B cell (primary cell): Measurements from ENCODE around the gene SRRD. TPM values are rescaled to one million over a fixed set of nuclear protein-coding genes. Genes with fewer than 3 reads are reported as not detected.

Experiments
- ATAC-seq: fragments of 200-7000 bp; cut with Tn5 transposase; one replicate; pipeline ENCODE4 v1.10.0; 2021; ENCODE audit warnings: low read depth, mild to moderate bottlenecking, moderate number of reproducible peaks, moderate library complexity
- CTCF ChIA-PET: fragments of 350-600 bp; sonication (Branson Sonifier 250); formaldehyde crosslinking; loops from one replicate; lab custom pipeline; 2021; ENCODE audit warnings: antibody characterized with exemption, inconsistent platforms; lab: Charles Lee
- POLR2A ChIA-PET: fragments of 350-600 bp; sonication (Branson Sonifier 250); formaldehyde crosslinking; loops from one replicate; lab custom pipeline; 2021; ENCODE audit warnings: antibody characterized with exemption; lab: Charles Lee
- DNase-seq: peaks from one replicate; pipeline ENCODE4 v3.0.0; 2013
- H2AFZ ChIP-seq: 2 replicates; pipeline ENCODE4 v1.6.1; 2012; ENCODE audit warnings: mild to moderate bottlenecking, low read depth, low read length; ENCODE audit not compliant: insufficient read depth, poor library complexity, severe bottlenecking
- H3K27ac ChIP-seq, 2 donors: 1 replicate in 1 of 2; 2 replicates in 1 of 2; pipeline ENCODE4 v1.5.1; 2012 to 2013; ENCODE audit warnings: low read length in 2 of 2, mild to moderate bottlenecking in 2 of 2, moderate library complexity in 1 of 2
- H3K27me3 ChIP-seq, 4 experiments: fragments of 200-600 bp in 1 of 4; sonication (generic) in 1 of 4; replicated peaks in 1 of 4; 1 replicate in 2 of 4; 2 replicates in 2 of 4; pipeline versions ENCODE4 v1.6.1 to v1.7.0; 2013 to 2016; ENCODE audit warnings: low read length in 3 of 4, mild to moderate bottlenecking in 2 of 4, mixed read lengths in 1 of 4, moderate library complexity in 1 of 4; ENCODE audit not compliant: insufficient read depth in 4 of 4, control insufficient read depth in 3 of 4; ENCODE audit errors: control extremely low read depth in 1 of 4
- H3K36me3 ChIP-seq, 2 experiments: replicated peaks in 1 of 2; 1 replicate in 1 of 2; 2 replicates in 1 of 2; pipeline versions ENCODE4 v1.6.1 to v1.7.1; 2013; ENCODE audit warnings: low read length in 1 of 2; ENCODE audit not compliant: insufficient read depth in 2 of 2, control insufficient read depth in 1 of 2; ENCODE audit errors: control extremely low read depth in 1 of 2, extremely low read depth in 1 of 2
- H3K4me1 ChIP-seq, 2 donors: fragments of 200-600 bp in 1 of 2; sonication (generic) in 1 of 2; 1 replicate in 1 of 2; 2 replicates in 1 of 2; pipeline versions ENCODE4 v1.5.1 to v1.6.1; 2013 to 2017; ENCODE audit warnings: low read length in 2 of 2; ENCODE audit not compliant: control insufficient read depth in 2 of 2, insufficient read depth in 2 of 2
- H3K4me2 ChIP-seq: replicated peaks from 2 replicates; pipeline ENCODE3; 2012; ENCODE audit warnings: mild to moderate bottlenecking, low read depth, low read length; ENCODE audit not compliant: poor library complexity, severe bottlenecking
- H3K4me3 ChIP-seq, 5 experiments: fragments of 200-600 bp in 1 of 5; sonication (generic) in 1 of 5; 1 replicate in 3 of 5; 2 replicates in 2 of 5; pipeline versions ENCODE4 v1.5.1 to v1.7.0; 2011 to 2016; ENCODE audit warnings: low read length in 4 of 5, mild to moderate bottlenecking in 4 of 5, low read depth in 2 of 5, control low read depth in 1 of 5, moderate library complexity in 1 of 5; ENCODE audit not compliant: insufficient read depth in 1 of 5; ENCODE audit errors: control extremely low read depth in 1 of 5, extremely low read depth in 1 of 5
- H3K79me2 ChIP-seq: fragments of 200-600 bp; sonication (generic); one replicate; pipeline ENCODE4 v1.6.0; 2016; ENCODE audit warnings: low read length; ENCODE audit not compliant: control insufficient read depth, insufficient read depth
- H3K9ac ChIP-seq: fragments of 200-600 bp; sonication (generic); 2 replicates; pipeline ENCODE4 v1.6.1; 2017; ENCODE audit warnings: mild to moderate bottlenecking, low read length, moderate library complexity
- H3K9me3 ChIP-seq, 3 donors: one replicate each; pipeline versions ENCODE4 v1.6.1 to v1.7.1; 2013; ENCODE audit warnings: low read length in 2 of 3; ENCODE audit not compliant: control insufficient read depth in 2 of 3, insufficient read depth in 1 of 3; ENCODE audit errors: control extremely low read depth in 1 of 3
- H4K20me1 ChIP-seq: 2 replicates; pipeline ENCODE4 v1.6.0; 2012; ENCODE audit warnings: mild to moderate bottlenecking, low read length; ENCODE audit not compliant: insufficient read depth, control insufficient read depth, poor library complexity, severe bottlenecking
- H3K27ac Mint-ChIP-seq: one replicate; pipeline ENCODE4 v1.8.0; 2021; ENCODE audit warnings: mixed read lengths
- H3K27me3 Mint-ChIP-seq: one replicate; pipeline ENCODE4 v1.8.0; 2021; ENCODE audit warnings: mixed read lengths
- H3K4me1 Mint-ChIP-seq: one replicate; pipeline ENCODE4 v1.8.0; 2021; ENCODE audit warnings: mixed read lengths
- H3K4me3 Mint-ChIP-seq: one replicate; pipeline ENCODE4 v1.8.0; 2021; ENCODE audit warnings: mixed read lengths
- H3K9me3 Mint-ChIP-seq: one replicate; pipeline ENCODE4 v1.8.0; 2022; ENCODE audit warnings: mixed read lengths; ENCODE audit not compliant: insufficient read depth
- CTCF ChIP-seq: fragments of 200-600 bp; IDR thresholded peaks from one replicate; pipeline ENCODE4 v1.8.0; 2022; ENCODE audit warnings: antibody characterized with exemption, mild to moderate bottlenecking
- EZH2 ChIP-seq: IDR thresholded peaks from 2 replicates; pipeline ENCODE4 v1.6.1; 2012; ENCODE audit warnings: borderline replicate concordance, low read depth, mild to moderate bottlenecking, moderate library complexity, low read length; ENCODE audit not compliant: insufficient read depth, poor library complexity, severe bottlenecking
- WGBS: methylation state at CpG from one replicate; pipeline ENCODE4 v1.1.5; 2013; ENCODE audit warnings: missing lambda C conversion rate; ENCODE audit not compliant: insufficient coverage; 5-methylcytosine and 5-hydroxymethylcytosine counted together
- intact Hi-C: fragments of 100-400 bp; cut with micrococcal nuclease; formaldehyde crosslinking; loops from one replicate; pipeline ENCODE4 v1.10.0; 2022
- polyA plus RNA-seq: library from polyadenylated mRNA; depleted of rRNA; stranded (reverse); fragments of >200 nt; gene quantifications from 2 replicates; pipeline ENCODE4 v1.2.3, GENCODE V29; 2012
- total RNA-seq, 2 donors: library from RNA; stranded (reverse); fragments of 120-200 nt in 1 of 2; gene quantifications; 1 replicate in 1 of 2; 2 replicates in 1 of 2; pipeline versions ENCODE4 v1.2.3 to v1.2.4, GENCODE V29; 2013 to 2022

The SRRD gene
- total and polyA plus RNA-seq, 2 donors (not counting 1 experiment from before 2014, with no cell fraction given): 7.8 to 19.2 TPM

GRCh38 chr22:26514419-26515161 lies 30.9 kb downstream of the SRRD start:
- peak overlapping the region; percentile 14 for H3K4me3 Mint-ChIP-seq
- peaks cover 48% of the 10 kb centered on the region for H3K79me2 ChIP-seq
- ChIA-PET CTCF (interaction anchor here (1.3 kb wide), 1 partner anchor 157 kb away, joined by 4 read pairs; no protein-coding TSS in a partner anchor), POLR2A (interaction anchor here (0.6 kb wide), 1 partner anchor 33 kb away, joined by 4 read pairs; no protein-coding TSS in a partner anchor)
- WGBS: 98% methylated on average over 5 of the region's 12 CpGs
- peaks cover 17 to 21% of the 10 kb centered on the region in 2 donors for H3K4me1 ChIP-seq
- H3K4me3 ChIP-seq: no peak overlapping the region
- H2AFZ ChIP-seq: no peak overlapping the region
- no peaks in the 10 kb centered on the region for H3K9me3 ChIP-seq
- no peak overlapping the region for H3K4me2 ChIP-seq
- H3K36me3 ChIP-seq: peaks cover 0 to 8% of the 10 kb centered on the region in 2 experiments
- H3K9ac ChIP-seq: no peak overlapping the region
- intact Hi-C loops: no loop called here
- H3K27me3 ChIP-seq: no peaks in the 10 kb centered on the region
- H3K4me1 Mint-ChIP-seq: peaks cover 36% of the 10 kb centered on the region
- no peak overlapping the region for H3K27ac Mint-ChIP-seq
- ATAC-seq (no peak), DNase-seq (no peak)
- TF ChIP-seq EZH2: no peak
- no peak for TF ChIP-seq CTCF
- no peaks in the 10 kb centered on the region for H3K27me3 Mint-ChIP-seq
- H3K9me3 Mint-ChIP-seq: no peaks in the 10 kb centered on the region
- no peaks in the 10 kb centered on the region for H4K20me1 ChIP-seq
- no peak overlapping the region for H3K27ac ChIP-seq

DNA sequence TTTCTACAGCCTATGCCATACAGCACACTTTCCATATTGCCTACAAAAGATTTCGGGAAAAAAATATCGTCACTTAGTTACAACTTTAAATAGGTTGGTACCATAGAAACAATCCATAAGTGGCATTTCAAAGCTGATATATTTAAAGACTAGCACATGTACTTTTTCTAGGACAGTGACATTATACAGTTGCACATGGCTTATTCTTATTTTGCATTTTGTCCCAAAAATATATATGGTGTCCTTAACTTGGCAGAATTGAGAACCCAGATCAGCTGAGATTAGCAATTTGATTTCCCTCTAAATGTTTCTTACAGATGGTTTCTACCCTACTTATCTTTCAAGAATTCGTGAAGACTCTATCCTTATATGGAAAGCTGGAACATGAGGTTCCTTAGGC lies 32.3 kb downstream of the SRRD start:
- CTCF ChIA-PET: interaction anchor here (1.3 kb wide), 1 partner anchor 156 kb away, joined by 4 read pairs; no protein-coding TSS in a partner anchor
- peaks cover 27% of the 10 kb centered on the region for H3K4me1 Mint-ChIP-seq
- WGBS: no CpG with 5 or more reads among the region's 3 CpGs
- ATAC-seq (no peak), DNase-seq (no peak)
- H3K27ac Mint-ChIP-seq: no peak overlapping the region
- H3K27me3 ChIP-seq: no peaks in the 10 kb centered on the region
- H3K4me3 ChIP-seq: no peak overlapping the region
- no peak overlapping the region for H2AFZ ChIP-seq
- POLR2A ChIA-PET: no interaction called here
- TF ChIP-seq CTCF: no peak
- no peak for TF ChIP-seq EZH2
- H4K20me1 ChIP-seq: no peaks in the 10 kb centered on the region
- H3K9ac ChIP-seq: no peak overlapping the region
- H3K4me2 ChIP-seq: no peak overlapping the region
- H3K36me3 ChIP-seq: no peaks in the 10 kb centered on the region
- H3K27me3 Mint-ChIP-seq: no peaks in the 10 kb centered on the region
- intact Hi-C loops: no loop called here
- peaks cover 35% of the 10 kb centered on the region for H3K79me2 ChIP-seq
- H3K9me3 ChIP-seq: no peaks in the 10 kb centered on the region
- H3K27ac ChIP-seq: no peak overlapping the region
- peaks cover 16 to 18% of the 10 kb centered on the region in 2 donors for H3K4me1 ChIP-seq
- no peaks in the 10 kb centered on the region for H3K9me3 Mint-ChIP-seq
- H3K4me3 Mint-ChIP-seq: no peak overlapping the region
